ENCODE measurements around the gene EXOSC1. TPM values are rescaled to one million over a fixed set of nuclear protein-coding genes. Genes with fewer than 3 reads are reported as not detected.

The EXOSC1 gene
- total and polyA plus RNA-seq, 2 experiments from 2014 or later: 34.7 to 51.7 TPM

- peak within 1 kb of the TSS; percentile 78 for H3K27ac ChIP-seq
- 2% methylated on average over 39 of the region's 39 CpGs for WGBS (ENCODE audit: low lambda C conversion rate, missing lambda C conversion rate)
- H3K4me3 ChIP-seq: peak within 1 kb of the TSS; percentile 60
These were observed 44.9 kb downstream of the EXOSC1 start, which contains the start of gene RRP12 for GRCh38 chr10:97400665-97401454. Gene RRP12, minus strand, starts transcription at chr10:97401340. Its CDS starts 109 bp downstream, at chr10:97401231.

DNA sequence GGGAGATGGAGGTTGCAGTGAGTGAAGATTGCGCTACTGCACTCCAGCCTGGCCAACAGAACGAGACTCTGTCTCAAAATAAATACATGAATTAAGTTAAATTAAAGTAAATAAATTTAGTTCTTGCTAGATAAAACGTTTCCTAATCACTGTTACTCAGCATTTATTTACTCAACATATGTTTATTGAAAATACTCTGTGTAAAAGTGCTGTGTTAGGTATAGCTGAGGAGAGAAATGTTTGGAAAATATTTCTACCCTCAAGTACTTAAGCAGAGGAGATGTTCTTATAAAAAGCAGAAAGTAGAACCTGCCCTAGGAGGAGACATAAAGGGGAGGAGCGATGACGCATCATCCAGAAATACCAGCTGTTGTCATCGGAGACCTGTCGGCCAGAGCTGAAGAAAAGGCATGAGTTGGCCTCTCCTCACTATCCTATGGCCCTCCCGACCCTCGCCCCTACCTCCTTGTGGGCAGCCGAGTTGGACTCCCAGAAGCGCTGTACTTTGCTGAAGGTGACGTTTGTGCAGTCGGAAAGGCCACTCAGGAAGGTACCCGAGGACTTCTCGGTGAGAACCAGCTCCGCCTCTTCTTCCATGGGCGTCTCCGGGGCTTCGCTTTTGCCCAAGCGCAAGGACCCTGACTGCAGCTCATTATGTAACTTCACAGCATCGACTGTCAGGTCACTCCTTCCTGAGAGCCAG lies 45.8 kb downstream of the EXOSC1 start:
- DNase-seq (ENCODE audit: low spot score): peak; percentile 78
- no peak for TF ChIP-seq EZH2 (IDR thresholded peaks at IDR 0.05; ENCODE audit: borderline replicate concordance)
- no peak for TF ChIP-seq EZH2phosphoT487 (IDR thresholded peaks at IDR 0.05; ENCODE audit: low read depth, severe bottlenecking, unreplicated experiment)
- TF ChIP-seq, protein P1, sequence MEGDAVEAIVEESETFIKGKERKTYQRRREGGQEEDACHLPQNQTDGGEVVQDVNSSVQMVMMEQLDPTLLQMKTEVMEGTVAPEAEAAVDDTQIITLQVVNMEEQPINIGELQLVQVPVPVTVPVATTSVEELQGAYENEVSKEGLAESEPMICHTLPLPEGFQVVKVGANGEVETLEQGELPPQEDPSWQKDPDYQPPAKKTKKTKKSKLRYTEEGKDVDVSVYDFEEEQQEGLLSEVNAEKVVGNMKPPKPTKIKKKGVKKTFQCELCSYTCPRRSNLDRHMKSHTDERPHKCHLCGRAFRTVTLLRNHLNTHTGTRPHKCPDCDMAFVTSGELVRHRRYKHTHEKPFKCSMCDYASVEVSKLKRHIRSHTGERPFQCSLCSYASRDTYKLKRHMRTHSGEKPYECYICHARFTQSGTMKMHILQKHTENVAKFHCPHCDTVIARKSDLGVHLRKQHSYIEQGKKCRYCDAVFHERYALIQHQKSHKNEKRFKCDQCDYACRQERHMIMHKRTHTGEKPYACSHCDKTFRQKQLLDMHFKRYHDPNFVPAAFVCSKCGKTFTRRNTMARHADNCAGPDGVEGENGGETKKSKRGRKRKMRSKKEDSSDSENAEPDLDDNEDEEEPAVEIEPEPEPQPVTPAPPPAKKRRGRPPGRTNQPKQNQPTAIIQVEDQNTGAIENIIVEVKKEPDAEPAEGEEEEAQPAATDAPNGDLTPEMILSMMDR (IDR thresholded peaks at IDR 0.05; ENCODE audit: poor library complexity): no peak
- Histone ChIP-seq H3K4me1 (ENCODE audit: insufficient read depth) (no peaks in the 10 kb centered on the region), H3K36me3 (replicated peaks; ENCODE audit: insufficient read depth, low read depth) (no peaks in the 10 kb centered on the region), H4K20me1 (ENCODE audit: insufficient read depth, poor library complexity, severe bottlenecking) (no peaks in the 10 kb centered on the region), H3K4me3 (peak overlapping the region; percentile 60), H2AFZ (peak overlapping the region; percentile 45), H3K4me2 (peak overlapping the region; percentile 86), H3K27me3 (no peaks in the 10 kb centered on the region), H3K79me2 (peaks cover 9% of the 10 kb centered on the region), H3K9me2 (replicated peaks; ENCODE audit: insufficient read depth) (no peaks in the 10 kb centered on the region), H3K9me3 (ENCODE audit: low read depth) (no peaks in the 10 kb centered on the region), H3K27ac (peak overlapping the region; percentile 78)
- WGBS (ENCODE audit: low lambda C conversion rate, missing lambda C conversion rate): 40% methylated on average over 21 of the region's 21 CpGs

More at GRCh38 chr10:97400665-97401454, 44.9 kb downstream of the EXOSC1 start, which contains the start of gene RRP12:
- H3K27me3 ChIP-seq: no peaks in the 10 kb centered on the region
- TF ChIP-seq, protein P1 (IDR thresholded peaks at IDR 0.05; ENCODE audit: poor library complexity): peak; percentile 13
- TF ChIP-seq EZH2phosphoT487 (IDR thresholded peaks at IDR 0.05; ENCODE audit: low read depth, severe bottlenecking, unreplicated experiment) (no peak), EZH2 (IDR thresholded peaks at IDR 0.05; ENCODE audit: borderline replicate concordance) (no peak)
- no peaks in the 10 kb centered on the region for H3K36me3 ChIP-seq (replicated peaks; ENCODE audit: insufficient read depth, low read depth)
- H4K20me1 ChIP-seq (ENCODE audit: insufficient read depth, poor library complexity, severe bottlenecking): no peaks in the 10 kb centered on the region
- H3K9me2 ChIP-seq (replicated peaks; ENCODE audit: insufficient read depth): no peaks in the 10 kb centered on the region
- no peaks in the 10 kb centered on the region for H3K9me3 ChIP-seq (ENCODE audit: low read depth)
- H3K79me2 ChIP-seq: peaks cover 9% of the 10 kb centered on the region
- peak; percentile 96 for DNase-seq (ENCODE audit: low spot score)
- peak within 1 kb of the TSS; percentile 45 for H2AFZ ChIP-seq
- H3K4me1 ChIP-seq (ENCODE audit: insufficient read depth): no peaks in the 10 kb centered on the region
- peak within 1 kb of the TSS; percentile 86 for H3K4me2 ChIP-seq

DNA sequence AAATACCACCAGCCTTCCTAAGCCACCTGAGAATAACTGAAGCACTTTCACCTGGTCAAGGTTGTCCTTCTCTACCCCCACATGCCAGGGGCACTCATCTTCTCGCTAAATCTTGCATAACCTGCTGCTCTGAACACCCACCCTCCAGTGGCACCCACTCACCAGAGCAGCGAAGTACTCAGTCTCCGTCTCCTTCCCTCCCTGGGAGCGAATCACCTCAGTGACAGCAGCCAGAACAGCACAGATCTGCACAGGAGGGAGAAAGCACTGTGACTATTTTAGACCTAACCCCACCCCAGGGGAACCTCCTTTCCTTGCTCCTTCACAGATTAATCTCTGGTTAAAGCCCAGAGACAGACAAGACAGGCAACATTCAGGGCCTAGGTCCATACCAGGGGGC lies 49.8 kb downstream of the EXOSC1 start:
- WGBS (ENCODE audit: low lambda C conversion rate, missing lambda C conversion rate): 96% methylated on average over 4 of the region's 4 CpGs
- Histone ChIP-seq H3K9me2 (replicated peaks; ENCODE audit: insufficient read depth) (no peaks in the 10 kb centered on the region), H3K27me3 (no peaks in the 10 kb centered on the region), H3K36me3 (replicated peaks; ENCODE audit: insufficient read depth, low read depth) (no peaks in the 10 kb centered on the region), H3K4me2 (no peak overlapping the region), H4K20me1 (ENCODE audit: insufficient read depth, poor library complexity, severe bottlenecking) (no peaks in the 10 kb centered on the region), H3K27ac (no peak overlapping the region), H3K4me3 (no peak overlapping the region), H3K79me2 (peaks cover 9% of the 10 kb centered on the region), H2AFZ (no peak overlapping the region), H3K4me1 (ENCODE audit: insufficient read depth) (no peaks in the 10 kb centered on the region), H3K9me3 (ENCODE audit: low read depth) (no peaks in the 10 kb centered on the region)
- no peak for DNase-seq (ENCODE audit: low spot score)
- TF ChIP-seq EZH2phosphoT487 (IDR thresholded peaks at IDR 0.05; ENCODE audit: low read depth, severe bottlenecking, unreplicated experiment): no peak
- TF ChIP-seq, protein P1 (IDR thresholded peaks at IDR 0.05; ENCODE audit: poor library complexity): no peak
- no peak for TF ChIP-seq EZH2 (IDR thresholded peaks at IDR 0.05; ENCODE audit: borderline replicate concordance)
